ENCODE data around the gene ADCK1. TPM values are rescaled to one million over a fixed set of nuclear protein-coding genes. Genes with fewer than 3 reads are reported as not detected.
"Not testable (repeated sequence)": the region's sequence is repeated elsewhere in the genome, so short reads cannot be mapped to it uniquely, and the experiment has no call there.

The ADCK1 gene
- total RNA-seq, 1 donor from 2014 or later, result 7.8 TPM

DNA sequence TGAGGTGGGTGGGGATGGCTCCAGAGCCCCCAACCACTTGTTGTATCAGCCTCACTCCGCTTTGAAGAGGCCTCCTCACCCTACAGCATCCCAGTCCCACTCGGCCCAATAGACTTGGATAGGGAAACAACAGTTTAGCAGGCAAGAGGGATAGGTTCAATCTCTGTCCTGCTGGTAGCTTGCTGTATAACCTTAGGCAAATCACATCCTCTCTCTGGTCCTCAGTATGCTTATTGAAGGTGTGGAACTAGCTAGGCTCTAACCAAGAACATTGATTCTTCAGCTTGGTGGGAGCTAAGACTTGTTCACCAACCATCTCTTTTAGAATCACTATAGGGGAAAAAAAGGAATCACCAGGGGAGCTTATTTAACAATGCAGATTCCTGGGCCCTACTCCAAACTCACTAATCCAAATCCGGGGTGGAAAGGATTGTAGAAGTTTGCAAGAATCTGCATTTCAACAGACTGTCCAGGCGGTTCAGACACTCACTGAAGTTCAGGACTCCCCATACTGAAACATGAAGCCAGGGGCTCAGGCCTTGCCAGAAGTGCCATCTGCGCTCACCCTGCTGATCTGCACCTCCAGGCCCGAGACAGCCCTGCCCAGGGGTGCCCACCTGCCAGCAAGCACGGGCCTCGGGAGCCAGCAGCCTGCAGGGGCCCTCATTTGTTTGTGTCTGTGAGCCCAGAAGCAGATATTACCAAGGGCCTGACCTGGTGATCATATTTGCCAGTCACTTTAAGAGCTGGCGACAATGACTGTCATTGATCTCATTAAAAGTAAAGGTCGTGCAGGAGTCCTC lies 113.0 kb downstream of the ADCK1 start:
- TF ChIP-seq, protein P1, sequence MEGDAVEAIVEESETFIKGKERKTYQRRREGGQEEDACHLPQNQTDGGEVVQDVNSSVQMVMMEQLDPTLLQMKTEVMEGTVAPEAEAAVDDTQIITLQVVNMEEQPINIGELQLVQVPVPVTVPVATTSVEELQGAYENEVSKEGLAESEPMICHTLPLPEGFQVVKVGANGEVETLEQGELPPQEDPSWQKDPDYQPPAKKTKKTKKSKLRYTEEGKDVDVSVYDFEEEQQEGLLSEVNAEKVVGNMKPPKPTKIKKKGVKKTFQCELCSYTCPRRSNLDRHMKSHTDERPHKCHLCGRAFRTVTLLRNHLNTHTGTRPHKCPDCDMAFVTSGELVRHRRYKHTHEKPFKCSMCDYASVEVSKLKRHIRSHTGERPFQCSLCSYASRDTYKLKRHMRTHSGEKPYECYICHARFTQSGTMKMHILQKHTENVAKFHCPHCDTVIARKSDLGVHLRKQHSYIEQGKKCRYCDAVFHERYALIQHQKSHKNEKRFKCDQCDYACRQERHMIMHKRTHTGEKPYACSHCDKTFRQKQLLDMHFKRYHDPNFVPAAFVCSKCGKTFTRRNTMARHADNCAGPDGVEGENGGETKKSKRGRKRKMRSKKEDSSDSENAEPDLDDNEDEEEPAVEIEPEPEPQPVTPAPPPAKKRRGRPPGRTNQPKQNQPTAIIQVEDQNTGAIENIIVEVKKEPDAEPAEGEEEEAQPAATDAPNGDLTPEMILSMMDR (IDR thresholded peaks at IDR 0.05), result no peak
- Mint-ChIP-seq H3K4me3 (ENCODE audit: unreplicated experiment) (no peak overlapping the region), H3K4me1 (ENCODE audit: unreplicated experiment) (no peaks in the 10 kb centered on the region), H3K9me3 (ENCODE audit: unreplicated experiment) (no peaks in the 10 kb centered on the region), H3K27me3 (ENCODE audit: unreplicated experiment) (no peaks in the 10 kb centered on the region), H3K27ac (ENCODE audit: unreplicated experiment) (no peak overlapping the region), H3K36me3 (ENCODE audit: unreplicated experiment) (peaks cover 3% of the 10 kb centered on the region)
- no peak for DNase-seq (ENCODE audit: extremely low spot score, unreplicated experiment)

- H3K27ac Mint-ChIP-seq (ENCODE audit: unreplicated experiment), result no peak overlapping the region
- H3K27me3 Mint-ChIP-seq (ENCODE audit: unreplicated experiment), result no peaks in the 10 kb centered on the region
- peaks cover 1% of the 10 kb centered on the region for H3K9me3 Mint-ChIP-seq (ENCODE audit: unreplicated experiment)
- no peak for DNase-seq (ENCODE audit: extremely low spot score, unreplicated experiment)
- no peaks in the 10 kb centered on the region for H3K36me3 Mint-ChIP-seq (ENCODE audit: unreplicated experiment)
- H3K4me1 Mint-ChIP-seq (ENCODE audit: unreplicated experiment), result no peaks in the 10 kb centered on the region
- TF ChIP-seq, protein P1 (IDR thresholded peaks at IDR 0.05), result no peak
- H3K4me3 Mint-ChIP-seq (ENCODE audit: unreplicated experiment), result no peak overlapping the region
Measured at GRCh38 chr14:77914073-77914721, 114.3 kb downstream of the ADCK1 start.

- H3K27ac Mint-ChIP-seq (ENCODE audit: unreplicated experiment); H3K4me3 Mint-ChIP-seq (ENCODE audit: unreplicated experiment); DNase-seq (ENCODE audit: extremely low spot score, unreplicated experiment); H3K27me3 Mint-ChIP-seq (ENCODE audit: unreplicated experiment); H3K36me3 Mint-ChIP-seq (ENCODE audit: unreplicated experiment); H3K4me1 Mint-ChIP-seq (ENCODE audit: unreplicated experiment): not testable (repeated sequence)
- peaks cover 13% of the 10 kb centered on the region for H3K9me3 Mint-ChIP-seq (ENCODE audit: unreplicated experiment)
Measured at GRCh38 chr14:77915390-77915789, 115.5 kb downstream of the ADCK1 start.

- Mint-ChIP-seq H3K27ac (ENCODE audit: unreplicated experiment) (no peak overlapping the region), H3K36me3 (ENCODE audit: unreplicated experiment) (peaks cover 3% of the 10 kb centered on the region), H3K4me1 (ENCODE audit: unreplicated experiment) (no peaks in the 10 kb centered on the region), H3K27me3 (ENCODE audit: unreplicated experiment) (no peaks in the 10 kb centered on the region), H3K4me3 (ENCODE audit: unreplicated experiment) (no peak overlapping the region), H3K9me3 (ENCODE audit: unreplicated experiment) (peaks cover 15% of the 10 kb centered on the region)
- DNase-seq (ENCODE audit: extremely low spot score, unreplicated experiment), result no peak
- TF ChIP-seq, protein P1 (IDR thresholded peaks at IDR 0.05), result no peak
Measured at GRCh38 chr14:77917491-77918201, 117.7 kb downstream of the ADCK1 start.

DNA sequence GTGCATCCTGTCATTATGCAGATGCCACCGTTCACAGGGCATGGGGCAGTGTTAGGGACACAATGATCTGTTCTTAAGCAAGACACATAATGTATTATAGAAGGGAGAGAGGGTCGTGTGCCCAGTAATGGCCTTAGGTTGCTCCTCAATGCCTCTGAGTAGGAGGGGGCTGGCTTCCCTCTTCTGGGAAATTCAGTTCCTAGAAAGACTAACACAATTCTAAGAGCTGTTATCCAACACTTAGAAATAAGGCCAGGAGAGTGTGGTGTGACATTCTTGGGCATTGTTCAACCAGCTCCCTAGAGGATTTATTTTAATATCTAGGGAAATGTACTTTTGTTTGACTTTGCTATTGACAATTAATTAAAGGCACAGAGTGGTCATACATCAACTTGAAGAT lies 118.5 kb downstream of the ADCK1 start:
- Mint-ChIP-seq H3K9me3 (ENCODE audit: unreplicated experiment) (peaks cover 15% of the 10 kb centered on the region), H3K4me1 (ENCODE audit: unreplicated experiment) (no peaks in the 10 kb centered on the region), H3K4me3 (ENCODE audit: unreplicated experiment) (no peak overlapping the region), H3K27me3 (ENCODE audit: unreplicated experiment) (no peaks in the 10 kb centered on the region), H3K36me3 (ENCODE audit: unreplicated experiment) (peaks cover 3% of the 10 kb centered on the region), H3K27ac (ENCODE audit: unreplicated experiment) (no peak overlapping the region)
- TF ChIP-seq, protein P1 (IDR thresholded peaks at IDR 0.05), result no peak
- no peak for DNase-seq (ENCODE audit: extremely low spot score, unreplicated experiment)

All from osteocyte (in vitro differentiated cells).